Prostate gland (tissue), 2 donors: ENCODE data around the gene FRRS1.

ENCODE experiments used
- CTCF ChIP-seq, 4 experiments: fragments of 200-600 bp in 2 of 4; fragments of 450-650 bp in 2 of 4; sonication (generic) in 2 of 4; IDR thresholded peaks; 1 replicate in 3 of 4; 2 replicates in 1 of 4; pipeline ENCODE4 v1.5.1; 2016 to 2019; ENCODE audit warnings: antibody characterized with exemption in 4 of 4, mild to moderate bottlenecking in 2 of 4, moderate library complexity in 2 of 4
- POLR2A ChIP-seq: fragments of 450-650 bp; IDR thresholded peaks from one replicate; pipeline ENCODE4 v1.6.1; 2016; ENCODE audit warnings: antibody characterized with exemption, mild to moderate bottlenecking

- no peak for TF ChIP-seq CTCF (IDR thresholded peaks at IDR 0.05)
- no peak for TF ChIP-seq POLR2A
Measured at GRCh38 chr1:99726407-99726806, 40.0 kb downstream of the FRRS1 start.
